ENCODE data around the gene FBXO22.

Gene FBXO22

GRCh38 chr15:75929799-75930565 is 26.3 kb downstream of the FBXO22 start:
- Histone ChIP-seq H3K36me3 (ENCODE audit: control insufficient read depth, insufficient read depth, low read length) (peaks cover 10% of the 10 kb centered on the region), H3K4me1 (ENCODE audit: control insufficient read depth, insufficient read depth, low read length) (no peaks in the 10 kb centered on the region)
- 87 to 94% methylated on average over 4 to 5 of the region's 5 CpGs for WGBS, 2 experiments

GRCh38 chr15:75930866-75931265 is 27.2 kb downstream of the FBXO22 start:
- no peaks in the 10 kb centered on the region for H3K27me3 ChIP-seq (ENCODE audit: control insufficient read depth, insufficient read depth, low read length, poor library complexity, severe bottlenecking)
- 85 to 98% methylated on average over 1 to 2 of the region's 2 CpGs for WGBS, 2 experiments
- H3K4me3 ChIP-seq (ENCODE audit: insufficient read depth, low read depth, low read length), result no peak overlapping the region
- H3K27ac ChIP-seq (ENCODE audit: insufficient read depth, low read depth, low read length, poor library complexity, severe bottlenecking), result no peak overlapping the region
- no peaks in the 10 kb centered on the region for H3K4me1 ChIP-seq (ENCODE audit: control insufficient read depth, insufficient read depth, low read length)
- H3K36me3 ChIP-seq (ENCODE audit: control insufficient read depth, insufficient read depth, low read length), result peaks cover 10% of the 10 kb centered on the region
- no peaks in the 10 kb centered on the region for H3K9me3 ChIP-seq (ENCODE audit: control insufficient read depth, low read length)

More at GRCh38 chr15:75929799-75930565, 26.3 kb downstream of the FBXO22 start:
- Histone ChIP-seq H3K27ac (ENCODE audit: insufficient read depth, low read depth, low read length, poor library complexity, severe bottlenecking) (no peak overlapping the region), H3K27me3 (ENCODE audit: control insufficient read depth, insufficient read depth, low read length, poor library complexity, severe bottlenecking) (no peaks in the 10 kb centered on the region), H3K9me3 (ENCODE audit: control insufficient read depth, low read length) (no peaks in the 10 kb centered on the region), H3K4me3 (ENCODE audit: insufficient read depth, low read depth, low read length) (no peak overlapping the region)

- 85 to 92% methylated on average over 3 of the region's 3 CpGs for WGBS, 2 experiments
- no peaks in the 10 kb centered on the region for H3K27me3 ChIP-seq (ENCODE audit: control insufficient read depth, insufficient read depth, low read length, poor library complexity, severe bottlenecking)
- no peak overlapping the region for H3K4me3 ChIP-seq (ENCODE audit: insufficient read depth, low read depth, low read length)
- no peaks in the 10 kb centered on the region for H3K9me3 ChIP-seq (ENCODE audit: control insufficient read depth, low read length)
- H3K4me1 ChIP-seq (ENCODE audit: control insufficient read depth, insufficient read depth, low read length), result no peaks in the 10 kb centered on the region
- no peak overlapping the region for H3K27ac ChIP-seq (ENCODE audit: insufficient read depth, low read depth, low read length, poor library complexity, severe bottlenecking)
- peaks cover 10% of the 10 kb centered on the region for H3K36me3 ChIP-seq (ENCODE audit: control insufficient read depth, insufficient read depth, low read length)
Measured at GRCh38 chr15:75942464-75942863, 38.8 kb downstream of the FBXO22 start.

GRCh38 chr15:75943246-75943645 is 39.6 kb downstream of the FBXO22 start:
- Histone ChIP-seq H3K4me1 (ENCODE audit: control insufficient read depth, insufficient read depth, low read length) (no peaks in the 10 kb centered on the region), H3K27me3 (ENCODE audit: control insufficient read depth, insufficient read depth, low read length, poor library complexity, severe bottlenecking) (no peaks in the 10 kb centered on the region), H3K36me3 (ENCODE audit: control insufficient read depth, insufficient read depth, low read length) (peaks cover 6% of the 10 kb centered on the region), H3K9me3 (ENCODE audit: control insufficient read depth, low read length) (no peaks in the 10 kb centered on the region), H3K27ac (ENCODE audit: insufficient read depth, low read depth, low read length, poor library complexity, severe bottlenecking) (no peak overlapping the region), H3K4me3 (ENCODE audit: insufficient read depth, low read depth, low read length) (no peak overlapping the region)
- WGBS, 2 experiments, result 87 to 95% methylated on average over 5 of the region's 5 CpGs

GRCh38 chr15:75943713-75944215 is 40.1 kb downstream of the FBXO22 start:
- Histone ChIP-seq H3K9me3 (ENCODE audit: control insufficient read depth, low read length) (no peaks in the 10 kb centered on the region), H3K27ac (ENCODE audit: insufficient read depth, low read depth, low read length, poor library complexity, severe bottlenecking) (no peak overlapping the region), H3K36me3 (ENCODE audit: control insufficient read depth, insufficient read depth, low read length) (peaks cover 6% of the 10 kb centered on the region), H3K4me1 (ENCODE audit: control insufficient read depth, insufficient read depth, low read length) (no peaks in the 10 kb centered on the region), H3K27me3 (ENCODE audit: control insufficient read depth, insufficient read depth, low read length, poor library complexity, severe bottlenecking) (no peaks in the 10 kb centered on the region), H3K4me3 (ENCODE audit: insufficient read depth, low read depth, low read length) (no peak overlapping the region)
- 62% methylated on average over 1 of the region's 1 CpG; no CpG with 5 or more reads in 1 of the 2 experiments for WGBS, 2 experiments

- Histone ChIP-seq H3K9me3 (ENCODE audit: control insufficient read depth, low read length) (no peaks in the 10 kb centered on the region), H3K4me1 (ENCODE audit: control insufficient read depth, insufficient read depth, low read length) (no peaks in the 10 kb centered on the region), H3K36me3 (ENCODE audit: control insufficient read depth, insufficient read depth, low read length) (no peaks in the 10 kb centered on the region), H3K4me3 (ENCODE audit: insufficient read depth, low read depth, low read length) (no peak overlapping the region), H3K27me3 (ENCODE audit: control insufficient read depth, insufficient read depth, low read length, poor library complexity, severe bottlenecking) (no peaks in the 10 kb centered on the region), H3K27ac (ENCODE audit: insufficient read depth, low read depth, low read length, poor library complexity, severe bottlenecking) (no peak overlapping the region)
- 93 to 94% methylated on average over 4 of the region's 4 CpGs for WGBS, 2 experiments
Measured at GRCh38 chr15:75945953-75946352, 42.3 kb downstream of the FBXO22 start.

GRCh38 chr15:75947092-75947491 is 43.4 kb downstream of the FBXO22 start:
- Histone ChIP-seq H3K36me3 (ENCODE audit: control insufficient read depth, insufficient read depth, low read length) (no peaks in the 10 kb centered on the region), H3K9me3 (ENCODE audit: control insufficient read depth, low read length) (no peaks in the 10 kb centered on the region), H3K27me3 (ENCODE audit: control insufficient read depth, insufficient read depth, low read length, poor library complexity, severe bottlenecking) (no peaks in the 10 kb centered on the region), H3K4me1 (ENCODE audit: control insufficient read depth, insufficient read depth, low read length) (no peaks in the 10 kb centered on the region), H3K27ac (ENCODE audit: insufficient read depth, low read depth, low read length, poor library complexity, severe bottlenecking) (no peak overlapping the region), H3K4me3 (ENCODE audit: insufficient read depth, low read depth, low read length) (no peak overlapping the region)
- WGBS, 2 experiments, result 89 to 90% methylated on average over 1 of the region's 1 CpG

GRCh38 chr15:75948761-75949296 is 45.2 kb downstream of the FBXO22 start:
- no peak overlapping the region for H3K4me3 ChIP-seq (ENCODE audit: insufficient read depth, low read depth, low read length)
- no peaks in the 10 kb centered on the region for H3K36me3 ChIP-seq (ENCODE audit: control insufficient read depth, insufficient read depth, low read length)
- H3K4me1 ChIP-seq (ENCODE audit: control insufficient read depth, insufficient read depth, low read length), result no peaks in the 10 kb centered on the region
- WGBS, 2 experiments, result 75 to 84% methylated on average over 8 of the region's 8 CpGs
- H3K27me3 ChIP-seq (ENCODE audit: control insufficient read depth, insufficient read depth, low read length, poor library complexity, severe bottlenecking), result no peaks in the 10 kb centered on the region
- H3K9me3 ChIP-seq (ENCODE audit: control insufficient read depth, low read length), result no peaks in the 10 kb centered on the region
- H3K27ac ChIP-seq (ENCODE audit: insufficient read depth, low read depth, low read length, poor library complexity, severe bottlenecking), result no peak overlapping the region

GRCh38 chr15:75952525-75952924 is 48.8 kb downstream of the FBXO22 start:
- Histone ChIP-seq H3K4me3 (ENCODE audit: insufficient read depth, low read depth, low read length) (no peak overlapping the region), H3K4me1 (ENCODE audit: control insufficient read depth, insufficient read depth, low read length) (no peaks in the 10 kb centered on the region), H3K27ac (ENCODE audit: insufficient read depth, low read depth, low read length, poor library complexity, severe bottlenecking) (no peak overlapping the region), H3K36me3 (ENCODE audit: control insufficient read depth, insufficient read depth, low read length) (no peaks in the 10 kb centered on the region), H3K9me3 (ENCODE audit: control insufficient read depth, low read length) (no peaks in the 10 kb centered on the region), H3K27me3 (ENCODE audit: control insufficient read depth, insufficient read depth, low read length, poor library complexity, severe bottlenecking) (no peaks in the 10 kb centered on the region)
- 80 to 91% methylated on average over 3 to 4 of the region's 4 CpGs for WGBS, 2 experiments

GRCh38 chr15:75955720-75956119 is 52.0 kb downstream of the FBXO22 start:
- Histone ChIP-seq H3K27ac (ENCODE audit: insufficient read depth, low read depth, low read length, poor library complexity, severe bottlenecking) (no peak overlapping the region), H3K4me1 (ENCODE audit: control insufficient read depth, insufficient read depth, low read length) (no peaks in the 10 kb centered on the region), H3K27me3 (ENCODE audit: control insufficient read depth, insufficient read depth, low read length, poor library complexity, severe bottlenecking) (no peaks in the 10 kb centered on the region), H3K36me3 (ENCODE audit: control insufficient read depth, insufficient read depth, low read length) (no peaks in the 10 kb centered on the region), H3K4me3 (ENCODE audit: insufficient read depth, low read depth, low read length) (no peak overlapping the region), H3K9me3 (ENCODE audit: control insufficient read depth, low read length) (no peaks in the 10 kb centered on the region)
- 82 to 88% methylated on average over 1 of the region's 1 CpG for WGBS, 2 experiments
